ENCODE results near the gene TUBB1.
A peak's percentile ranks its signal among the peaks of the same experiment; 100 is the strongest.
"Not testable (repeated sequence)": the region's sequence is repeated elsewhere in the genome, so short reads cannot be mapped to it uniquely, and the experiment has no call there.

TUBB1 gene

GRCh38 chr20:59006864-59007664, 12.2 kb upstream of the TUBB1 start, which contains the start of gene CTSZ:
Gene CTSZ, minus strand, starts transcription at chr20:59007254. Its CDS starts 126 bp downstream, at chr20:59007128.
- peak; percentile 56 for DNase-seq

- no peak for DNase-seq
These were observed 11.3 kb upstream of the TUBB1 start for GRCh38 chr20:59007665-59008511.

GRCh38 chr20:59008715-59009336, 10.4 kb upstream of the TUBB1 start:
- no peak for DNase-seq

- peak; percentile 17 for DNase-seq
These were observed 8.8 kb upstream of the TUBB1 start for GRCh38 chr20:59010321-59010994.

GRCh38 chr20:59010995-59011873, 8.0 kb upstream of the TUBB1 start:
- peak; percentile 22 for DNase-seq

GRCh38 chr20:59011874-59012157, 7.4 kb upstream of the TUBB1 start:
- not testable (repeated sequence) for DNase-seq

GRCh38 chr20:59013031-59013951, 5.9 kb upstream of the TUBB1 start:
- DNase-seq = peak; percentile 17

- peak; percentile 32 for DNase-seq
These were observed 5.1 kb upstream of the TUBB1 start for GRCh38 chr20:59013959-59014608.

- peak; percentile 18 for DNase-seq
These were observed 4.4 kb upstream of the TUBB1 start for GRCh38 chr20:59014680-59015389.

- DNase-seq = no peak
These were observed 3.8 kb upstream of the TUBB1 start for GRCh38 chr20:59015411-59015810.

GRCh38 chr20:59015812-59016711, 3.2 kb upstream of the TUBB1 start:
- DNase-seq = peak; percentile 21

- DNase-seq = peak; percentile 24
These were observed 2.3 kb upstream of the TUBB1 start for GRCh38 chr20:59016795-59017492.

- DNase-seq = peak; percentile 21
These were observed 1.6 kb upstream of the TUBB1 start for GRCh38 chr20:59017493-59018231.

- peak; percentile 7 for DNase-seq
These were observed 412 bp upstream of the TUBB1 start for GRCh38 chr20:59018817-59019216.

- peak; percentile 4 for DNase-seq
These were observed 1.8 kb downstream of the TUBB1 start for GRCh38 chr20:59020938-59021551.

GRCh38 chr20:59022754-59023153, 3.5 kb downstream of the TUBB1 start:
- peak; percentile 16 for DNase-seq

- peak; percentile 8 for DNase-seq
These were observed 4.4 kb downstream of the TUBB1 start for GRCh38 chr20:59023616-59024015.

Data from stimulated activated CD8-positive, alpha-beta memory T cell treated with anti-CD3 and anti-CD28 coated beads, Interleukin-4, amount 100 ng/mL, for 48 hours (primary cell).